T-cell (primary cell): ENCODE results near the gene RPTOR. TPM values are rescaled to one million over a fixed set of nuclear protein-coding genes. Genes with fewer than 3 reads are reported as not detected.

Source experiments
- ATAC-seq, 4 experiments: fragments of 200-7000 bp in 3 of 4; fragments of 150-1000 bp in 1 of 4; cut with Tn5 transposase; replicated peaks in 1 of 4; 1 replicate in 3 of 4; 2 replicates in 1 of 4; pipeline ENCODE4 v1.10.0; 2021; ENCODE audit warnings: moderate library complexity in 3 of 4, mild to moderate bottlenecking in 2 of 4, moderate number of reproducible peaks in 1 of 4
- CTCF ChIA-PET, 2 donors: fragments of 300-600 bp; sonication (Branson Sonifier 250); formaldehyde crosslinking; loops; one replicate each; lab custom pipeline; 2022; ENCODE audit warnings: antibody characterized with exemption in 2 of 2; lab: Charles Lee
- POLR2A ChIA-PET, 2 donors: fragments of 300-600 bp; sonication (Branson Sonifier 250); formaldehyde crosslinking; loops; one replicate each; lab custom pipeline; 2022; ENCODE audit warnings: antibody characterized with exemption in 2 of 2; lab: Charles Lee
- DNase-seq, 35 experiments: peaks; one replicate each; pipeline versions ENCODE4 v3.0.0 to v3.0.0-alpha.2; 2013 to 2023
- H3K27ac ChIP-seq: one replicate; pipeline ENCODE4 v1.5.1; 2013; ENCODE audit warnings: low read length
- H3K27me3 ChIP-seq, 2 experiments: replicated peaks in 1 of 2; 1 replicate in 1 of 2; 2 replicates in 1 of 2; pipeline versions ENCODE4 v1.6.1 to v1.7.0; 2013; ENCODE audit warnings: low read length in 1 of 2, mixed read lengths in 1 of 2; ENCODE audit not compliant: control insufficient read depth in 2 of 2, insufficient read depth in 2 of 2; ENCODE audit errors: extremely low read depth in 1 of 2
- H3K36me3 ChIP-seq, 2 donors: 1 replicate in 1 of 2; 2 replicates in 1 of 2; pipeline versions ENCODE4 v1.6.1 to v1.7.0; 2013; ENCODE audit warnings: low read length in 1 of 2; ENCODE audit not compliant: control insufficient read depth in 2 of 2, insufficient read depth in 1 of 2; ENCODE audit errors: extremely low read depth in 1 of 2
- H3K4me1 ChIP-seq, 2 experiments: 1 replicate in 1 of 2; 2 replicates in 1 of 2; pipeline versions ENCODE4 v1.6.1 to v1.7.0; 2013; ENCODE audit warnings: low read length in 2 of 2, mixed read lengths in 1 of 2; ENCODE audit not compliant: insufficient read depth in 2 of 2, control insufficient read depth in 1 of 2; ENCODE audit errors: extremely low read depth in 1 of 2
- H3K4me3 ChIP-seq, 2 donors: 1 replicate in 1 of 2; 2 replicates in 1 of 2; pipeline versions ENCODE4 v1.5.1 to v1.7.0; 2013; ENCODE audit warnings: mild to moderate bottlenecking in 2 of 2, low read length in 1 of 2, moderate library complexity in 1 of 2; ENCODE audit not compliant: control insufficient read depth in 1 of 2; ENCODE audit errors: extremely low read depth in 1 of 2
- H3K9me3 ChIP-seq: 2 replicates; pipeline ENCODE4 v1.7.0; 2013
- H3K27ac Mint-ChIP-seq, 2 donors: one replicate each; pipeline ENCODE4 v1.8.0; 2020 to 2021; ENCODE audit warnings: mild to moderate bottlenecking in 2 of 2, mixed read lengths in 2 of 2
- H3K27me3 Mint-ChIP-seq, 2 donors: one replicate each; pipeline ENCODE4 v1.8.0; 2021 to 2022; ENCODE audit warnings: mixed read lengths in 2 of 2
- H3K36me3 Mint-ChIP-seq: one replicate; pipeline ENCODE4 v1.8.0; 2021; ENCODE audit warnings: mixed read lengths
- H3K4me1 Mint-ChIP-seq, 3 donors: one replicate each; pipeline ENCODE4 v1.8.0; 2020 to 2022; ENCODE audit warnings: mixed read lengths in 3 of 3, mild to moderate bottlenecking in 1 of 3
- H3K4me3 Mint-ChIP-seq, 3 donors: one replicate each; pipeline ENCODE4 v1.8.0; 2020 to 2022; ENCODE audit warnings: mild to moderate bottlenecking in 3 of 3, mixed read lengths in 3 of 3, moderate library complexity in 3 of 3
- H3K9me3 Mint-ChIP-seq, 3 donors: one replicate each; pipeline ENCODE4 v1.8.0; 2020 to 2022; ENCODE audit warnings: mixed read lengths in 3 of 3
- WGBS: methylation state at CpG from one replicate; pipeline ENCODE4 v1.1.5; 2013; ENCODE audit warnings: missing lambda C conversion rate; ENCODE audit not compliant: insufficient coverage; 5-methylcytosine and 5-hydroxymethylcytosine counted together
- total RNA-seq, 35 experiments: library from RNA in 6 of 35; stranded (reverse) in 6 of 35; fragments of 120-200 nt in 1 of 35; gene quantifications; one replicate each; pipeline versions ENCODE4 v1.2.1 to v1.2.4 and lab custom pipeline; 2013 to 2026

RPTOR gene
- total RNA-seq, 5 donors from 2014 or later (not counting 1 experiment from before 2014, with no cell fraction given) = 59.4 to 76.8 (median 71.4) TPM

DNA sequence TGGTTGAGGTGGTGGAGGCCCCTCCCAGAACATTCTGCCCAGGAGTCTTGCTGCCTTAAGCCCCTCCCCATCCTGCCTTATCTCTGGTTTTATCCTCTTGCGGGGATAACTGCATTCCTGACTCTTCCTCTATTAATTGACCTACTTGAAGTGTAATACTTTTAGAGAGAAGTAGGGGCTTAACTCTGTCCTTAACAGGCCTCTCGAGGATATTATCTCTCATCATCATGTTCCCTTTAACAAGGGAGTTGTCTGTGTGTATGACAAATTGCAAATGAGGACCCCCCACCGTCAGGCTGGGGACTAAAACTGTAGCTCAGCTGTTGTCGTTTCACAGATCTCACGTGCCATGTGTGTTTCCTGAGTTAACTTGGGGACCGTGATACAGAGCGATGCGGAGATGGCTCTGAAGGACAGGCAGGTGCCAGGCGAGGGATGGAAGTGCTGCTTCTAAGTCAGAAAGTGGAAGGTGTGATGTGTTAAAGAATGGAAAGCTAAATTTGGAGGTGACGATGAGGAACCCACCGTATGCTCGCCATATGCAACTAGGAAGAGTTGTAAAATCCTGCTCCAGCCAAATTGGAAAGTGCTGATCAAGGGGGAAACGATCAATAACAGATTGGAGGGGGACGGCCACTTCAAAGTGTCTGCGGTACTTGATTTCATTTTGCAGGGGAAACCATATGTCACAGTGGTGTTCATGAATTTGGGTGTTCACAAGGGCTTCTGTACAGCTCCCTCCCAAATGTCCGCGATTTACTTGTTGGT lies 106.3 kb downstream of the RPTOR start:
- Histone ChIP-seq H3K9me3 (no peaks in the 10 kb centered on the region), H3K36me3 (peaks cover 0 to 3% of the 10 kb centered on the region in 2 donors), H3K4me1 (peaks cover 37 to 40% of the 10 kb centered on the region in 2 experiments), H3K4me3 (no peak overlapping the region), H3K27me3 (no peaks in the 10 kb centered on the region), H3K27ac (no peak overlapping the region)
- H3K27ac Mint-ChIP-seq = peak overlapping the region in 1 of 2 donors; percentile 65
- DNase-seq (no peak), ATAC-seq (no peak)
- no peaks in the 10 kb centered on the region for H3K27me3 Mint-ChIP-seq
- no peaks in the 10 kb centered on the region for H3K9me3 Mint-ChIP-seq
- peaks cover 69 to 72% (median 72%) of the 10 kb centered on the region in 3 donors for H3K4me1 Mint-ChIP-seq
- peak overlapping the region in 1 of 3 donors; percentile 16 for H3K4me3 Mint-ChIP-seq
- CTCF ChIA-PET = no interaction called here
- WGBS = 96% methylated on average over 11 of the region's 17 CpGs
- POLR2A ChIA-PET = no interaction called here
- peaks cover 35% of the 10 kb centered on the region for H3K36me3 Mint-ChIP-seq

DNA sequence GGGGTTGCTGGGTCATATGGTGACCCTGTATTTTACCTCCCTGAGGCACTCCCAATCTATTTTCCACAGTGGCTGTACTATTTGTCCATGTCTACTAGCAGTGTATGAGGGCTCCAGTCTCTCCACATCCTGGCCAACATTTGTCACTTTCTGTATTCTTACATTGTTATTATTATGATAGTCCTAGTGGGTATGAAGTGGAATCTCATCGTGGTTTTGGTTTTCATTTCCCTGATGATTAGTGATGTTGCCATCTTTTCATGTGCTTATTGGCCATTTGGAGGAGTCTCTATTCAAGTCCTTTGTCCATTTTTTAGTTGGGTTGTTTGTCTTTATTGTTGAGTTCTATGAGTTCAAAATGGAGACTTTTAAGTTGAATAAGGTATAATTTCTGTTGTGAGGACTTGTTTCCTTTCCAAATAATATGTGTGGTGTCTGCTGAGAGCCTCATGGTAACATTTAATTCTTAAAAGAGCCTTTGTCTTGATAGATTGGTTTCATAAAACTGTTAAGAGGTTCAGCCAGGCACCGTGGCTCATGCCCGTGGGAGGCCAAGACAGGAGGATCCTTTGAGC lies 108.2 kb downstream of the RPTOR start:
- Histone ChIP-seq H3K4me3 (no peak overlapping the region), H3K36me3 (peaks cover 0 to 3% of the 10 kb centered on the region in 2 donors), H3K27me3 (no peaks in the 10 kb centered on the region), H3K4me1 (peaks cover 25 to 26% of the 10 kb centered on the region in 2 experiments), H3K27ac (no peak overlapping the region), H3K9me3 (no peaks in the 10 kb centered on the region)
- Mint-ChIP-seq H3K27me3 (no peaks in the 10 kb centered on the region), H3K4me3 (no peak overlapping the region), H3K27ac (peak overlapping the region; percentile 39 to 68), H3K36me3 (peaks cover 34% of the 10 kb centered on the region), H3K4me1 (peaks cover 53 to 62% (median 59%) of the 10 kb centered on the region in 3 donors), H3K9me3 (peaks cover 3 to 6% (median 5%) of the 10 kb centered on the region in 3 donors)
- DNase-seq (no peak), ATAC-seq (no peak)
- 78% methylated on average over 1 of the region's 3 CpGs for WGBS
- POLR2A ChIA-PET = no interaction called here
- CTCF ChIA-PET = interaction anchor here in 1 of 2 donors (0.5 kb wide), 1 partner anchor 37 kb away, joined by 3 read pairs; no protein-coding TSS in a partner anchor

DNA sequence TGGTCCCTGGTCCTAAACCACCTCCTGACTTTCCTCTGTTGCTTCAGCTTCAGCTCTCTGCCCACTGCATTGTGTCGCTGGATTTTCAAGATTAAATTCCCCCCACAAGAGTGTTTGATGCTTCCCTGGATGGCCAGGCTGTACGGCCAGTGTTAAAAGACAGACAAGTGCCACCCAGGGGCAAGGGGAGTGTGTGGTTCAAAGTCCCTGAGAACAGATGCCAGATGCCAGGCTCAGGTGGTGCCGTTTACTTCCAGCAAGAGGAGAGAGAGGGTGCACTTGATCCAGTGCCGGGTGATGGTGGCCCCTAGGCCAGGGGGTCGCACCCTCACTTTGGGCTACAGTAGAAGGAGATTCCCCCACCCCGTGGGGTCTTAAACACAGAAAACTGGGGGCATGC lies 109.2 kb downstream of the RPTOR start:
- no peak for DNase-seq
- Mint-ChIP-seq H3K4me3 (no peak overlapping the region), H3K27me3 (no peaks in the 10 kb centered on the region), H3K27ac (no peak overlapping the region), H3K9me3 (peaks cover 6 to 10% (median 6%) of the 10 kb centered on the region in 3 donors), H3K36me3 (peaks cover 43% of the 10 kb centered on the region), H3K4me1 (peaks cover 43 to 55% (median 55%) of the 10 kb centered on the region in 3 donors)
- 95% methylated on average over 6 of the region's 6 CpGs for WGBS
- H3K4me1 ChIP-seq = peaks cover 15 to 16% of the 10 kb centered on the region in 2 experiments
- no peak overlapping the region for H3K27ac ChIP-seq
- no peak overlapping the region for H3K4me3 ChIP-seq
- no peaks in the 10 kb centered on the region for H3K9me3 ChIP-seq
- H3K36me3 ChIP-seq = peaks cover 0 to 3% of the 10 kb centered on the region in 2 donors
- ATAC-seq = no peak
- H3K27me3 ChIP-seq = no peaks in the 10 kb centered on the region
- ChIA-PET CTCF (no interaction called here), POLR2A (no interaction called here)

DNA sequence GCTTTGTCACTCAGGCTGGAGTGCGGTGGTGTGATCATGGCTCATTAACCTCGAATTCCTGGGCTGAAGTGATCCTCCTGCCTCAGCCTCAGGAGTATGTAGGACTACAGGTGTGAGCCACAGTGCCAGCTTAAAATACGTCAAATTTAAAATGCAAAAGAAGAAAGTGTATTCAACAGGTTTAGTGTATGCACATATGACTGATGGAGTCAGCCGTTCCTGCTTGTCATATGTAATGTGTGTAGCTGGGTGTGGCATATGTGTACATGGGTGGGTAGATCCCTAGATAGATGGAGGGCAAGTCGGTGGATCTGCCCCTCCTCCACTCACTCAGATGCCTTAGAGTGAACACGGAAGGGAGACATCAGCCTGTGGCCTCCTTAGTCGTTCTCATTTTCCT lies 111.0 kb downstream of the RPTOR start:
- DNase-seq (no peak), ATAC-seq (no peak)
- Mint-ChIP-seq H3K36me3 (peaks cover 43% of the 10 kb centered on the region), H3K4me3 (no peak overlapping the region), H3K27ac (no peak overlapping the region), H3K4me1 (peaks cover 25 to 42% (median 41%) of the 10 kb centered on the region in 3 donors), H3K9me3 (peaks cover 6 to 10% (median 6%) of the 10 kb centered on the region in 3 donors), H3K27me3 (no peaks in the 10 kb centered on the region)
- WGBS = 95% methylated on average over 3 of the region's 7 CpGs
- peaks cover 0 to 3% of the 10 kb centered on the region in 2 donors for H3K36me3 ChIP-seq
- H3K27me3 ChIP-seq = no peaks in the 10 kb centered on the region
- no peak overlapping the region for H3K27ac ChIP-seq
- CTCF ChIA-PET = no interaction called here
- no peaks in the 10 kb centered on the region for H3K4me1 ChIP-seq
- no peak overlapping the region for H3K4me3 ChIP-seq
- no peaks in the 10 kb centered on the region for H3K9me3 ChIP-seq
- POLR2A ChIA-PET = interaction anchor here in 1 of 2 donors (0.7 kb wide), 1 partner anchor 98 kb away, joined by 5 read pairs; no protein-coding TSS in a partner anchor

DNA sequence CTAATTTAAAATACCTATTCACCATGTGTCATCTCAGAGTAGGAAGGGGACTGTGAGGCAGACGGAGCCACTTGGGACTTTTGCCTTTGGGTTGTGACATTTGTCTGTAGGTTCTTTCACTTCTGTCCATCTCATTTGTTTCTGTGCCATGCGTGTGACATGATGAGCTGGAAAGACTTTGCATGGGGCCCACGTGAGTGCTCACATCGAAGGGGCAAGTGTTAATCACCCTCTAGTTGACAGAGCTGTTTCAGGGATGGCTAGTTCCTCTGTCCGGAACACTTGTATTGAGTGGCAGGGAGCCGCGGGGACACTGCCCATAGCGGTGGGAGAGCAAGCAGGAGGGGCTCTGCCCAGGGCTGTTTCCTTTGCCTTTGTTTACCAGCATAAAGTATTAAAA lies 112.0 kb downstream of the RPTOR start:
- Histone ChIP-seq H3K36me3 (peaks cover 0 to 3% of the 10 kb centered on the region in 2 donors), H3K9me3 (no peaks in the 10 kb centered on the region), H3K27ac (no peak overlapping the region), H3K4me1 (no peaks in the 10 kb centered on the region), H3K27me3 (no peaks in the 10 kb centered on the region), H3K4me3 (no peak overlapping the region)
- 95% methylated on average over 7 of the region's 8 CpGs for WGBS
- H3K27me3 Mint-ChIP-seq = no peaks in the 10 kb centered on the region
- H3K27ac Mint-ChIP-seq = no peak overlapping the region
- ATAC-seq (no peak), DNase-seq (no peak)
- POLR2A ChIA-PET = no interaction called here
- H3K36me3 Mint-ChIP-seq = peaks cover 40% of the 10 kb centered on the region
- CTCF ChIA-PET = no interaction called here
- peaks cover 6 to 10% (median 6%) of the 10 kb centered on the region in 3 donors for H3K9me3 Mint-ChIP-seq
- no peak overlapping the region for H3K4me3 Mint-ChIP-seq
- peaks cover 18 to 40% (median 38%) of the 10 kb centered on the region in 3 donors for H3K4me1 Mint-ChIP-seq

DNA sequence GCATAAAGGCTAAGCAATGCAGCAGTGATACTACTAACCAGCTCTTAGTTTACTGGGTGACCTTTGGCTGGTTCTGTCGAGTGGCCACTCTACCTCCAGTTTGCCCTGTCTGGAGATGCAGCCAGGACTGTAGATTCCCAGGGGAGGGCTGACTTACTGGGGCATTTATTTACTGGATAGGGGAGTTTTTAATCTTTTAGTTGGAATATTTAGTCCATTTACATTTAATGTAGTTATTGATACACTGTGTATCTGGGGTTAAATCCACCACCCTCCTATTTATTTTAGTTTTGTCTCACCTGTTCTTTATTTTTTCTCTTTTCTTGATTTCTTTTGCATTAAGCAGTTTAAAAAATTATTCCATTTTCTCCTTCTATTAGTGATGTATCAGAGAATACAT lies 112.9 kb downstream of the RPTOR start:
- 100% methylated on average over 1 of the region's 1 CpG for WGBS
- Mint-ChIP-seq H3K27ac (no peak overlapping the region), H3K4me3 (no peak overlapping the region), H3K36me3 (peaks cover 37% of the 10 kb centered on the region), H3K4me1 (peaks cover 21 to 40% (median 40%) of the 10 kb centered on the region in 3 donors), H3K27me3 (no peaks in the 10 kb centered on the region), H3K9me3 (peaks cover 6 to 10% (median 6%) of the 10 kb centered on the region in 3 donors)
- H3K36me3 ChIP-seq = peaks cover 0 to 3% of the 10 kb centered on the region in 2 donors
- H3K4me3 ChIP-seq = no peak overlapping the region
- no peaks in the 10 kb centered on the region for H3K27me3 ChIP-seq
- H3K9me3 ChIP-seq = no peaks in the 10 kb centered on the region
- ATAC-seq = no peak
- CTCF ChIA-PET = no interaction called here
- no peak for DNase-seq
- POLR2A ChIA-PET = no interaction called here
- H3K27ac ChIP-seq = no peak overlapping the region
- peaks cover under 1 to 4% of the 10 kb centered on the region in 2 experiments for H3K4me1 ChIP-seq
